HCT116 (cell line): ENCODE measurements around the gene ADD1.

Experiments used
- ELF1 ChIP-seq: IDR thresholded peaks from 2 replicates; pipeline ENCODE4 v1.6.1; 2012; ENCODE audit warnings: low read depth, borderline replicate concordance
- POLR2A ChIP-seq: IDR thresholded peaks from 2 replicates; pipeline ENCODE4 v1.7.0; 2011; ENCODE audit warnings: borderline replicate concordance; ENCODE audit not compliant: insufficient read depth, insufficient read length; ENCODE audit errors: extremely low read depth

DNA sequence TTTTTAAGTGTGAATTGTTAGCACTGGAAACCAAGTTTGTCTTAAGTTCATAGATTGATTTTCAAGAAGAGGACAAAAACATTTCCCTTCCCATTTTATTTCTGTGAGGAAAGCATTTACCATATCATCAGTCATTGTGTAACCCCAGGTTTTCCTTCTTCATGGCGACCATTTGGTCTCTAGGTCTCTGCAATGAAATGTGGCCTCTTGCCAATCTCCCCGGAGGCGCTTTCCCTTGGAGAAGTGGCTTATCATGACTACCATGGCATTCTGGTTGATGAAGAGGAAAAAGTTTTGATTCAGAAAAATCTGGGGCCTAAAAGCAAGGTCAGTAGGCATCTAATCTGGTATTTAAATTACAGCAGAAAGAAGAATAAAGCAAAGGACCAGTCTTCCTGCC, 54.4 kb downstream of the ADD1 start:
- TF ChIP-seq POLR2A (no peak), ELF1 (no peak)
